Astrocyte of the cerebellum (primary cell): Measurements from ENCODE around the gene SHTN1.

Experiments used
- DNase-seq: peaks from one replicate; pipeline ENCODE4 v3.0.0-alpha.2; 2011; ENCODE audit warnings: low read depth
- H3K4me3 ChIP-seq: 2 replicates; pipeline ENCODE4 v1.5.1; 2011; ENCODE audit warnings: mild to moderate bottlenecking, low read depth, low read length, moderate library complexity
- CTCF ChIP-seq: IDR thresholded peaks from 2 replicates; pipeline ENCODE4 v1.5.1; 2012; ENCODE audit warnings: low read length, low read depth, moderate library complexity, mild to moderate bottlenecking; ENCODE audit errors: missing control alignments
- in situ Hi-C: cut with HindIII; loops from 2 replicates; pipeline ENCODE4 v1.10.0; 2017; ENCODE audit warnings: low sequenced_read_pairs

The SHTN1 gene

GRCh38 chr10:116998172-116998571 lies 6.8 kb downstream of the SHTN1 start:
- in situ Hi-C loops, result no loop called here
- H3K4me3 ChIP-seq, result no peak overlapping the region
- TF ChIP-seq CTCF, result no peak
- DNase-seq, result no peak

GRCh38 chr10:116997015-116997414 lies 8.0 kb downstream of the SHTN1 start:
- no peak for TF ChIP-seq CTCF
- H3K4me3 ChIP-seq, result no peak overlapping the region
- DNase-seq, result no peak
- in situ Hi-C loops, result no loop called here

GRCh38 chr10:116995648-116996047 lies 9.3 kb downstream of the SHTN1 start:
- H3K4me3 ChIP-seq, result no peak overlapping the region
- no peak for TF ChIP-seq CTCF
- in situ Hi-C loops, result no loop called here
- no peak for DNase-seq

GRCh38 chr10:116994113-116994890 lies 10.7 kb downstream of the SHTN1 start:
- no peak for TF ChIP-seq CTCF
- DNase-seq, result no peak
- in situ Hi-C loops, result no loop called here
- H3K4me3 ChIP-seq, result no peak overlapping the region

- no peak for DNase-seq
- in situ Hi-C loops, result no loop called here
- no peak overlapping the region for H3K4me3 ChIP-seq
- TF ChIP-seq CTCF, result no peak
Measured at GRCh38 chr10:116993610-116994009, 11.4 kb downstream of the SHTN1 start.

GRCh38 chr10:116992183-116992582 lies 12.8 kb downstream of the SHTN1 start:
- no peak overlapping the region for H3K4me3 ChIP-seq
- no peak for TF ChIP-seq CTCF
- in situ Hi-C loops, result no loop called here
- DNase-seq, result no peak
